ENCODE results near the gene KIF26B.

The KIF26B gene

GRCh38 chr1:245234217-245235081, 79.7 kb downstream of the KIF26B start:
- TF ChIP-seq SPI1 (IDR thresholded peaks at IDR 0.05; ENCODE audit: low read depth, low read length) (no peak), POU2F2 (IDR thresholded peaks at IDR 0.05; ENCODE audit: low read depth, low read length) (no peak), POLR2A (IDR thresholded peaks at IDR 0.05; ENCODE audit: low read depth, low read length) (no peak), POLR2AphosphoS5 (IDR thresholded peaks at IDR 0.05; ENCODE audit: low read depth, low read length) (no peak), PAX5 (IDR thresholded peaks at IDR 0.05; ENCODE audit: insufficient read depth, low read length, severe bottlenecking) (no peak), TAF1 (IDR thresholded peaks at IDR 0.05; ENCODE audit: low read depth, low read length) (no peak)
- DNase-seq (ENCODE audit: insufficient read length, low spot score) (no peak), FAIRE-seq (no peak)

- DNase-seq (ENCODE audit: insufficient read length, low spot score), result no peak
- no peak for FAIRE-seq
- no peak for TF ChIP-seq POLR2AphosphoS5 (IDR thresholded peaks at IDR 0.05; ENCODE audit: low read depth, low read length)
- no peak for TF ChIP-seq POLR2A (IDR thresholded peaks at IDR 0.05; ENCODE audit: low read depth, low read length)
- no peak for TF ChIP-seq TAF1 (IDR thresholded peaks at IDR 0.05; ENCODE audit: low read depth, low read length)
- TF ChIP-seq SPI1 (IDR thresholded peaks at IDR 0.05; ENCODE audit: low read depth, low read length), result no peak
- no peak for TF ChIP-seq POU2F2 (IDR thresholded peaks at IDR 0.05; ENCODE audit: low read depth, low read length)
- no peak for TF ChIP-seq PAX5 (IDR thresholded peaks at IDR 0.05; ENCODE audit: insufficient read depth, low read length, severe bottlenecking)
Measured at GRCh38 chr1:245235156-245235555, 80.4 kb downstream of the KIF26B start.

GRCh38 chr1:245240648-245241165, 85.9 kb downstream of the KIF26B start:
- DNase-seq (ENCODE audit: insufficient read length, low spot score) (no peak), FAIRE-seq (no peak)
- no peak for TF ChIP-seq PAX5 (IDR thresholded peaks at IDR 0.05; ENCODE audit: insufficient read depth, low read length, severe bottlenecking)
- TF ChIP-seq POU2F2 (IDR thresholded peaks at IDR 0.05; ENCODE audit: low read depth, low read length), result no peak
- TF ChIP-seq POLR2AphosphoS5 (IDR thresholded peaks at IDR 0.05; ENCODE audit: low read depth, low read length), result no peak
- TF ChIP-seq POLR2A (IDR thresholded peaks at IDR 0.05; ENCODE audit: low read depth, low read length), result no peak
- TF ChIP-seq SPI1 (IDR thresholded peaks at IDR 0.05; ENCODE audit: low read depth, low read length), result no peak
- TF ChIP-seq TAF1 (IDR thresholded peaks at IDR 0.05; ENCODE audit: low read depth, low read length), result no peak

GRCh38 chr1:245241526-245242130, 86.8 kb downstream of the KIF26B start:
- no peak for FAIRE-seq

GRCh38 chr1:245242989-245243388, 88.2 kb downstream of the KIF26B start:
- FAIRE-seq (no peak), DNase-seq (ENCODE audit: insufficient read length, low spot score) (no peak)
- TF ChIP-seq TAF1 (IDR thresholded peaks at IDR 0.05; ENCODE audit: low read depth, low read length), result no peak
- TF ChIP-seq SPI1 (IDR thresholded peaks at IDR 0.05; ENCODE audit: low read depth, low read length), result no peak

More at GRCh38 chr1:245241526-245242130, 86.8 kb downstream of the KIF26B start:
- DNase-seq (ENCODE audit: insufficient read length, low spot score), result no peak
- TF ChIP-seq POLR2AphosphoS5 (IDR thresholded peaks at IDR 0.05; ENCODE audit: low read depth, low read length) (no peak), SPI1 (IDR thresholded peaks at IDR 0.05; ENCODE audit: low read depth, low read length) (no peak), POLR2A (IDR thresholded peaks at IDR 0.05; ENCODE audit: low read depth, low read length) (no peak), PAX5 (IDR thresholded peaks at IDR 0.05; ENCODE audit: insufficient read depth, low read length, severe bottlenecking) (no peak), POU2F2 (IDR thresholded peaks at IDR 0.05; ENCODE audit: low read depth, low read length) (no peak), TAF1 (IDR thresholded peaks at IDR 0.05; ENCODE audit: low read depth, low read length) (no peak)

DNA sequence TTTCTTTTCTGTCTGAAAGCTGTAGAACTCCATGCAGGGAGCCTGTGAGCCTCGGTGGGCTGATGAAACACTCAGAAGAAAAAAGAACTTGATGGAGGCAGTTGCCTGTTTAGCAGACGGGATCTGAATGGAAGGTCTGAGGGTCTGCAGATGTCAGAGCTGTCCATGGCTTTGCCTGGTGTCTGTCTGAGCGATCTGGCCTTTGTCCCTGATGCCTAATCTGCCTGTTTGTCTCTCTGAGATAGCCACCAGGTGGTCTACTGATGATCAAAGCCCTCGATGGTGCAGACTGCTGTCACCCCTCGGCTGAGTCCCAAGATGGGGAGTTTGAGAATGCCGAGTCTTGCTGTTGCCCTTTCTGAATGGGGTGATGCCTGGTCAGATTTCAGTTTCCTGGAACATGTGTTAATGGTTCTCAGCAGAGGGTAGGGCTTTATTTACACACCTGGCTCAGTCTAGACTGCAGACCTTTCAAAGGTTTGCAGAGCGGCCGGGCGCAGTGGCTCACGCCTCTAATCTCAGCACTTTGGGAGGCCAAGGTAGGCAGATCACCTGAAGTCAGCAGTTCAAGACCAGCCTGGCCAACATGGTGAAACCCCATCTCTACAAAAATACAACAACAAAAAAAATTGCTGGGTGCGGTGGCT, 90.4 kb downstream of the KIF26B start:
- DNase-seq (ENCODE audit: insufficient read length, low spot score) (no peak), FAIRE-seq (no peak)
- TF ChIP-seq SPI1 (IDR thresholded peaks at IDR 0.05; ENCODE audit: low read depth, low read length), result no peak
- TF ChIP-seq TAF1 (IDR thresholded peaks at IDR 0.05; ENCODE audit: low read depth, low read length), result no peak
- no peak for TF ChIP-seq POLR2AphosphoS5 (IDR thresholded peaks at IDR 0.05; ENCODE audit: low read depth, low read length)
- TF ChIP-seq POLR2A (IDR thresholded peaks at IDR 0.05; ENCODE audit: low read depth, low read length), result no peak
- TF ChIP-seq PAX5 (IDR thresholded peaks at IDR 0.05; ENCODE audit: insufficient read depth, low read length, severe bottlenecking), result no peak
- no peak for TF ChIP-seq POU2F2 (IDR thresholded peaks at IDR 0.05; ENCODE audit: low read depth, low read length)

DNA sequence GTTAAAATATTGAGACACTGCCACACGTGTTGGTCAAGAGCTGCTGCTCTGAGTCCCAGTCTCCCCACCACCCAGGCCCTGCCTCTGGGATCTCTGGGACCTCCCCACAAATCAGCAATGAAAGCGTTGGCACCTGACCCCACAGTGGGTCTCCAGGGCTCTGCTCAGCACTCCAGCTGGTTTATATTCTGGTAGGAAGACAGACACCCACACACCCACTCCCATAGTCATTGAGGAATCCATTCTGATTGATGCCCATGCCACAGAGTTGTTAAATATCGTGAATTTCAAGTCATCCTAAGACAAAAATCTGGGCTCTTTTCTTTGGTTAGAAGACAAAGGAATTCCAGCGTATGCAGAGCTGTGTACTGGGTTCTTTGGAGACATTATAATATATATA, 91.6 kb downstream of the KIF26B start:
- TF ChIP-seq POLR2AphosphoS5 (IDR thresholded peaks at IDR 0.05; ENCODE audit: low read depth, low read length), result no peak
- DNase-seq (ENCODE audit: insufficient read length, low spot score) (no peak), FAIRE-seq (no peak)

DNA sequence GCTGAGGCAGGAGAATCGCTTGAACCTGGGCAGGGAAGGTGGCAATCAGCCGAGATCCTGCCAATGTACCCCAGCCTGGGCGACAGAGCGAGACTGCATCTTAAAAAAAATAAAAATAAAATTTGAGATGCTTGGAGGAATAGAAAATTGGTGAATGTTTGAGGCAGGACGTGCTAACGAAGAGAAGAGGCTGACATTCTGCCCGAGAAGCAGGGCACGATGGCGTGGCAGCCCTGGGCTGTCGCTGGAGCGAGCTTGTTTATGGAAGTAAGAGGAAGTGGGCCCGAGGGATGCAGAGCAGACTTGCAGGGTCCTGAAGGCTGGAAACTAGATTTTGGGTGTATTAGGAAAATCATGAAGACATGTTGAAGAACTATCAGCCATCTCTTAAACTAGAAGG, 92.6 kb downstream of the KIF26B start:
- DNase-seq (ENCODE audit: insufficient read length, low spot score), result no peak
- FAIRE-seq, result no peak
- TF ChIP-seq POLR2A (IDR thresholded peaks at IDR 0.05; ENCODE audit: low read depth, low read length) (no peak), POLR2AphosphoS5 (IDR thresholded peaks at IDR 0.05; ENCODE audit: low read depth, low read length) (no peak), PAX5 (IDR thresholded peaks at IDR 0.05; ENCODE audit: insufficient read depth, low read length, severe bottlenecking) (no peak), SPI1 (IDR thresholded peaks at IDR 0.05; ENCODE audit: low read depth, low read length) (no peak), TAF1 (IDR thresholded peaks at IDR 0.05; ENCODE audit: low read depth, low read length) (no peak), POU2F2 (IDR thresholded peaks at IDR 0.05; ENCODE audit: low read depth, low read length) (no peak)

DNA sequence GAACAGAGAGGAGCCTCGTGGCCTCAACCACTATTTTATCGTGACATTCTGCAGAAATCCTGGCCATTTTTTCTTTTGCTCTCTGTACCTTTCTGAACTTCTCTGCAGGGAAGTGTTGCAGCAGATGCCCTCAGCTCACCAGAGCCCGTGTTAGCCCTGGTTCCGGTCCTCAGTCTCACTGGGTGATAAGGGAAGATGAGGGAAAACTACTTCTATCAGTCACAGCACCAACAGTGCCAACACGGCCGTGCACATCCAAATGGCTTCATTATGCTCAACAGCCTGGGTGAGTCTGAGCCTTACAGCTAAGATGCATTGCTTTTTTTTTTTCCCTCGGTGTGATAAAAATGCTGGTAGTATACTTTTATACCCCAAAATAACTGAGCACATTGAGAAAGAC, 93.0 kb downstream of the KIF26B start:
- TF ChIP-seq POU2F2 (IDR thresholded peaks at IDR 0.05; ENCODE audit: low read depth, low read length) (no peak), TAF1 (IDR thresholded peaks at IDR 0.05; ENCODE audit: low read depth, low read length) (no peak), POLR2A (IDR thresholded peaks at IDR 0.05; ENCODE audit: low read depth, low read length) (no peak), POLR2AphosphoS5 (IDR thresholded peaks at IDR 0.05; ENCODE audit: low read depth, low read length) (no peak), SPI1 (IDR thresholded peaks at IDR 0.05; ENCODE audit: low read depth, low read length) (no peak), PAX5 (IDR thresholded peaks at IDR 0.05; ENCODE audit: insufficient read depth, low read length, severe bottlenecking) (no peak)
- no peak for FAIRE-seq

More for the DNA sequence above, 93.0 kb downstream of the KIF26B start:
- DNase-seq (ENCODE audit: insufficient read length, low spot score), result no peak
